Psoas muscle (tissue), 8 donors: ENCODE measurements around the gene TMEM59. TPM values are rescaled to one million over a fixed set of nuclear protein-coding genes. Genes with fewer than 3 reads are reported as not detected.

Source experiments
- ATAC-seq, 4 donors: fragments of 200-7000 bp; cut with Tn5 transposase; one replicate each; pipeline ENCODE4 v1.9.1; 2020; ENCODE audit warnings: moderate library complexity in 3 of 4, mild to moderate bottlenecking in 2 of 4
- DNase-seq, 2 donors: peaks; one replicate each; pipeline ENCODE4 v3.0.0-alpha.2; 2020
- H3K27ac ChIP-seq: fragments of 200-600 bp; one replicate; pipeline ENCODE4 v1.8.0; 2022
- H3K27me3 ChIP-seq, 3 donors: fragments of 200-600 bp in 1 of 3; one replicate each; pipeline versions ENCODE4 v1.6.1 to v1.8.0; 2013 to 2022; ENCODE audit warnings: low read length in 2 of 3, mild to moderate bottlenecking in 2 of 3, moderate library complexity in 1 of 3; ENCODE audit not compliant: insufficient read depth in 3 of 3
- H3K36me3 ChIP-seq, 2 donors: fragments of 200-600 bp in 1 of 2; one replicate each; pipeline versions ENCODE4 v1.6.1 to v1.8.0; 2013 to 2022; ENCODE audit warnings: low read depth in 1 of 2, mild to moderate bottlenecking in 1 of 2, moderate library complexity in 1 of 2; ENCODE audit not compliant: insufficient read depth in 1 of 2
- H3K4me1 ChIP-seq: fragments of 200-600 bp; one replicate; pipeline ENCODE4 v1.8.0; 2022
- H3K4me3 ChIP-seq: fragments of 200-600 bp; one replicate; pipeline ENCODE4 v1.8.0; 2022; ENCODE audit warnings: mild to moderate bottlenecking
- H3K9me3 ChIP-seq: fragments of 200-600 bp; one replicate; pipeline ENCODE4 v1.8.0; 2022
- WGBS, 3 donors: extraction: QIAGEN DNeasy Blood & Tissue Kit; methylation state at CpG; one replicate each; pipeline versions ENCODE4 v1.1.6 to v1.1.7; 2013; 5-methylcytosine and 5-hydroxymethylcytosine counted together
- intact Hi-C, 2 donors: fragments of 100-400 bp; cut with DNase I; formaldehyde crosslinking; loops; one replicate each; pipeline versions ENCODE4 v1.11.0 to v1.14.2; 2022
- polyA plus RNA-seq, 3 donors: library from polyadenylated mRNA; stranded (reverse); fragments of 200-250 nt; gene quantifications; one replicate each; pipeline ENCODE4 v1.2.3, GENCODE V29; 2013
- total RNA-seq, 4 donors: library from RNA; stranded (reverse); fragmentation: NEBNext Ultra II Directional in 2 of 4; extraction: Animal tissue kit (Norgen Biotek cat#: 25700) in 2 of 4; gene quantifications; one replicate each; pipeline versions ENCODE4 v1.2.1 to v1.2.4, GENCODE V29; 2021 to 2023
- TF ChIP-seq, protein P1 (sequence below): fragments of 200-600 bp; IDR thresholded peaks from one replicate; pipeline ENCODE4 v1.8.0; 2022; ENCODE audit warnings: antibody characterized with exemption
- donor health status: healthy with polysubstance abuse.
- donor health status: DM: no; HTN: no; CAD: no; lungs with moderate emphysema.
- donor health status: Bipolar disorder and iron deficiency.
- donor health status: healthy.
- donor health status: DM: yes; HTN: yes; CAD: no.
- donor health status: DM: no; HTN: no; CAD: no.
- donor health status: DM: no; HTN: no; CAD: no.
- donor health status: DM: yes; HTN: yes; CAD: no.

TMEM59 gene
- total and polyA plus RNA-seq, 7 donors: 123 to 240 (median 173) TPM

DNA sequence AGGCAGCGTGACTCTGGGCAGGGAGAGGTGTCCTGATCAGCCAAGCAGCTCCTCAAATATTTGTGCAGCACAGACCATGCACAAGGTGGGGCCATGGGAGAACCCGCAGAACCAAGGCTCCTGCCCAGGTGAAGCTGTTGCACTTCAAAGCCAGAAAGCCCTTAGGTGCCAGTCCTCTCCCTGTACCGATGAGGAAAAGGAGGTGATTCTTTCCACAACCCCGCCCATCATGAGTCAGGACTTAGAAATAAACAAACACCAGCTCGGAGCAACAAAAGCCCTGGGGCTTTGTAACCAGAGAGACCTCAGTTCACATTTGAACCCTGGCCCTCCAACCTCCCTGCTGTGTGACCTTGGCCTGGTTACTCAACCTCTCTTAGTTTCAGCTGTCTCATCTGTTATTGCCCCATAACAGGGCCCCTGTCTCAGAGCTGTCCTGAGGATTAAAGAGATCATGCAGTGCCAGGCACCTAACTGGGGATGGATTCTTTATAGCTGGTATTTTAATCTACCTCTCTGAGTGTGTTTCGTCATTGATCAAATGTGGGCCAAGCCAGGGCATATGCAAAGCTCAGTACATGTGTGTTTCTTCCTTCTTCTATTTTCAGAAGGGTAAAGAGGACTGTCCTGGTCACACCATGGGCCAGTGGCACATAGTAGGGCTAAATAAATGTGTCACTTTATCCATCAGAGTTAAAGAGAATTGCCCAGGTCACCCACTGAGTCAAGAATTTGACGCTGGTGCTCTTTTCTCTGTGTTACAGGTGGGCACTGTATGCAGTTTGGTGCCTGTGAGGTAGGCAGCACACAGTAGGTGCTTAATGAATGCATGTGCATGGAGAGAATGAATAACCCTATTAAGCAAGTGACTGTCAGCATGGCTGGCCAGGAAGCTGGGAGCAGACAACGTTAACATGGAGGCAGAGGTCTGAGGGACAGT is 36.4 kb downstream of the TMEM59 start:
- H3K9me3 ChIP-seq: no peaks in the 10 kb centered on the region
- no peak overlapping the region for H3K27ac ChIP-seq
- DNase-seq (no peak), ATAC-seq (no peak)
- WGBS, 3 donors: 60 to 65% (median 64%) methylated on average over 8 of the region's 8 CpGs
- H3K4me3 ChIP-seq: no peak overlapping the region
- H3K4me1 ChIP-seq: no peaks in the 10 kb centered on the region
- no peaks in the 10 kb centered on the region for H3K36me3 ChIP-seq
- TF ChIP-seq, protein P1, sequence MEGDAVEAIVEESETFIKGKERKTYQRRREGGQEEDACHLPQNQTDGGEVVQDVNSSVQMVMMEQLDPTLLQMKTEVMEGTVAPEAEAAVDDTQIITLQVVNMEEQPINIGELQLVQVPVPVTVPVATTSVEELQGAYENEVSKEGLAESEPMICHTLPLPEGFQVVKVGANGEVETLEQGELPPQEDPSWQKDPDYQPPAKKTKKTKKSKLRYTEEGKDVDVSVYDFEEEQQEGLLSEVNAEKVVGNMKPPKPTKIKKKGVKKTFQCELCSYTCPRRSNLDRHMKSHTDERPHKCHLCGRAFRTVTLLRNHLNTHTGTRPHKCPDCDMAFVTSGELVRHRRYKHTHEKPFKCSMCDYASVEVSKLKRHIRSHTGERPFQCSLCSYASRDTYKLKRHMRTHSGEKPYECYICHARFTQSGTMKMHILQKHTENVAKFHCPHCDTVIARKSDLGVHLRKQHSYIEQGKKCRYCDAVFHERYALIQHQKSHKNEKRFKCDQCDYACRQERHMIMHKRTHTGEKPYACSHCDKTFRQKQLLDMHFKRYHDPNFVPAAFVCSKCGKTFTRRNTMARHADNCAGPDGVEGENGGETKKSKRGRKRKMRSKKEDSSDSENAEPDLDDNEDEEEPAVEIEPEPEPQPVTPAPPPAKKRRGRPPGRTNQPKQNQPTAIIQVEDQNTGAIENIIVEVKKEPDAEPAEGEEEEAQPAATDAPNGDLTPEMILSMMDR: no peak
- intact Hi-C loops: no loop called here
- peaks cover 0 to 12% (median 5%) of the 10 kb centered on the region in 3 donors for H3K27me3 ChIP-seq

DNA sequence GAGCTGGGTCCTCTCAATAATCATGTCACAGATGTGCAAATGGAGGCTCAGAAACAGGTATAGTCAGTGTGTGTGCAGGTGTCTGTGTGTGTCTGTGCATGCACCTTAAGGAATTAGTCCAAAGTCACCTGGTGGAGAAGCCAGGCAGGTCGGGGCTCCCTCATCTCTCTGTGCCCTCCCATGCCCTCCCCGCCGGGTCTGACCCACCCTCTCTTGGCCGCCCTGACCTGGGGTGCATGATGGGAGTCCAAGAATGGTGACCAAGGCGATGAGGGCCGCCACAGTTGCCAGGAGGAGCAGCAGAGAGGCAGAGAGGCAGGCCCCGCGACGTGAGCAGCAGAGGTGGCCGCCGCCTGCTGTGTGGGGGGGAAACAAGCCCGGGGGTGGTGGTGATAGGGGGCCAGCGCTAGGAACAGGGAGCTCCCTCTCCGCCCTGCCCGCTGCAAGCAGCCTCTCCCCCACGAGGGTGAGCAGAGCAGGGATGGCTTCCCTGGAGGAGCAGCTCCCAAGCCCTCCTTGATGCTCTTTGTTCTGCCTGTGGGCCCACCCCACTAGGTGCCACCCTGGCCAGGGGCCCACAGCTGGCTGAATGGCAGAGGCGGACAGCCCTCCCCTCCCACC is 38.9 kb downstream of the TMEM59 start:
- no peaks in the 10 kb centered on the region for H3K9me3 ChIP-seq
- TF ChIP-seq, protein P1: no peak
- no peak overlapping the region for H3K27ac ChIP-seq
- peaks cover 0 to 18% (median 7%) of the 10 kb centered on the region in 3 donors for H3K27me3 ChIP-seq
- H3K4me3 ChIP-seq: no peak overlapping the region
- ATAC-seq (no peak), DNase-seq (no peak)
- WGBS, 3 donors: 45 to 48% (median 45%) methylated on average over 17 of the region's 17 CpGs
- intact Hi-C loops: no loop called here
- H3K4me1 ChIP-seq: no peaks in the 10 kb centered on the region
- no peaks in the 10 kb centered on the region for H3K36me3 ChIP-seq

DNA sequence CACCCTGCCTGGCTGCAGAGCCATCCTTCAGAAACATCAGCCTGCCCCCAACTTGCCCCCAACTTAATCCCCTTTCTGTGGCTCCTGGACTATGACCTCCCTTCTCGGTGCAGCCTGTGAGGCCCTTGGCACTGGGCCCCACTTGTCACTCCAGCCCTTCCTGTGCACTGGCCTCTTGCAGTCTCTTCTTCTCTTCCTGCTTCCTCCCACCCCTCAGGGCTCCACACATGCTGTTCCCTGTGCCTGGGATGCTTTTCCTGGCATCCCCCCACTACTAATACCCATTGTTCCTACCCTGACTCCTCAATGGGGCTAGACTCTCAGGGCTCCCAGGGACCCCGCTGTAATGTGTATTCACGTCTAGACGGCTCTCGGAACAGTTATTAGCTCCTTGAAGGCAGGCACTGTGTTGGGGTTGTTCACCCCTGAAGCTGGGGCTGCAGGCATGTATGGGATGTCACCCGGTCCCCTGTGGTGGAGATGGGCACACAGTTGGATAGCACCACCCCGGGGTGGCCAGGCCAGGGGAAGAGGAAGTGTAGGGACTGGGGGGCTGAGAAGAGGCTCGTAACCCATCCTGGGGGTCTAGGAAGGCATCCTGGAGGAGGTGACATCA is 39.5 kb downstream of the TMEM59 start:
- Histone ChIP-seq H3K9me3 (no peaks in the 10 kb centered on the region), H3K4me1 (no peaks in the 10 kb centered on the region), H3K27ac (no peak overlapping the region), H3K4me3 (no peak overlapping the region), H3K27me3 (peaks cover 0 to 18% (median 7%) of the 10 kb centered on the region in 3 donors), H3K36me3 (no peaks in the 10 kb centered on the region)
- TF ChIP-seq, protein P1: no peak
- DNase-seq (no peak), ATAC-seq (no peak)
- 69 to 78% (median 76%) methylated on average over 8 of the region's 8 CpGs for WGBS, 3 donors
- intact Hi-C loops: no loop called here

DNA sequence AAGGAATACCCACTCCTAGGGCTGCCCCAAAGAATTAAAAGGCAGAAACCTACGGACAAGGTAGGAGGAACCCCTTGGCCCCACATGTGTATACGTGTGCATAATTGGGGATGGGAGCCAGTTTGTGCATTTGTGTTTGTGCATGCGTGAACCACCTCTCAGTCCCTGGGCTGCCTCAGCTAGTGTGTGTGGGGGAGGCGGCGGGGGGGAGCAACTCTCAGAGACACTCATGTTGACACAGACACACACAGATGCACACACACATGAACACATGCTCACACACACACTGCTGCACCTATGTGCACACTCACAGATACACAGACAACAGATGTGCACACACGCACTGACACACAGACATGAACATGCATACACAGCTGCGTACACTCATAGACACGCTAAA is 40.1 kb downstream of the TMEM59 start:
- intact Hi-C loops: no loop called here
- TF ChIP-seq, protein P1: no peak
- no peak for DNase-seq
- Histone ChIP-seq H3K36me3 (no peaks in the 10 kb centered on the region), H3K4me1 (no peaks in the 10 kb centered on the region), H3K27me3 (peaks cover 0 to 18% (median 7%) of the 10 kb centered on the region in 3 donors), H3K27ac (no peak overlapping the region), H3K4me3 (no peak overlapping the region), H3K9me3 (no peaks in the 10 kb centered on the region)
- no peak for ATAC-seq
- WGBS, 3 donors: 72 to 82% (median 74%) methylated on average over 8 of the region's 8 CpGs
